Omental fat pad (tissue), 4 donors: ENCODE results near the gene DNAH11. TPM values are rescaled to one million over a fixed set of nuclear protein-coding genes. Genes with fewer than 3 reads are reported as not detected.

Experiments
- ATAC-seq: fragments of 150-250 bp; one replicate; pipeline ENCODE4 v1.9.1; 2016; ENCODE audit warnings: mild to moderate bottlenecking, moderate library complexity; ENCODE audit not compliant: low FRiP score
- DNase-seq: peaks from one replicate; pipeline ENCODE4 v3.0.0-alpha.2; 2019; ENCODE audit warnings: low spot score
- CTCF ChIP-seq, 3 donors: fragments of 450-650 bp; IDR thresholded peaks; one replicate each; pipeline ENCODE4 v1.5.1; 2016 to 2017; ENCODE audit warnings: antibody characterized with exemption in 3 of 3, mild to moderate bottlenecking in 3 of 3, moderate library complexity in 2 of 3
- total RNA-seq, 4 donors: library from RNA; depleted of rRNA; stranded (reverse); fragments of >200 nt; gene quantifications; one replicate each; pipeline ENCODE4 v1.1.0, GENCODE V29; 2016

The DNAH11 gene
- total RNA-seq, 4 donors from 2014 or later, result 0.32 to 0.88 (median 0.49) TPM

- no peak for TF ChIP-seq CTCF (IDR thresholded peaks at IDR 0.05)
- ATAC-seq (no peak), DNase-seq (no peak)
These were observed 365.9 kb downstream of the DNAH11 start for GRCh38 chr7:21908746-21909145.

- TF ChIP-seq CTCF (IDR thresholded peaks at IDR 0.05), result no peak
- ATAC-seq (no peak), DNase-seq (no peak)
These were observed 367.4 kb downstream of the DNAH11 start for GRCh38 chr7:21910253-21910652.

GRCh38 chr7:21911341-21911875, 368.6 kb downstream of the DNAH11 start:
- ATAC-seq (no peak), DNase-seq (no peak)
- no peak for TF ChIP-seq CTCF (IDR thresholded peaks at IDR 0.05)

- DNase-seq (no peak), ATAC-seq (peak; percentile 70)
These were observed 369.5 kb downstream of the DNAH11 start for GRCh38 chr7:21912305-21912704.

GRCh38 chr7:21912931-21913780, 370.3 kb downstream of the DNAH11 start:
- TF ChIP-seq CTCF (IDR thresholded peaks at IDR 0.05), result no peak
- ATAC-seq (no peak), DNase-seq (no peak)

More at GRCh38 chr7:21912305-21912704, 369.5 kb downstream of the DNAH11 start:
- TF ChIP-seq CTCF (IDR thresholded peaks at IDR 0.05), result no peak

GRCh38 chr7:21914671-21915070, 371.8 kb downstream of the DNAH11 start:
- no peak for DNase-seq
- no peak for ATAC-seq
- no peak for TF ChIP-seq CTCF (IDR thresholded peaks at IDR 0.05)

- TF ChIP-seq CTCF (IDR thresholded peaks at IDR 0.05), result no peak
These were observed 372.3 kb downstream of the DNAH11 start for GRCh38 chr7:21915140-21915539.

More at GRCh38 chr7:21915140-21915539, 372.3 kb downstream of the DNAH11 start:
- no peak for ATAC-seq
- DNase-seq, result no peak
